ENCODE measurements around the gene LHFPL4. TPM values are rescaled to one million over a fixed set of nuclear protein-coding genes. Genes with fewer than 3 reads are reported as not detected.

Gene LHFPL4
- total RNA-seq, 2 donors from 2014 or later = not detected

GRCh38 chr3:9552252-9552999 is 1.2 kb downstream of the LHFPL4 start:
- Histone ChIP-seq H3K9me3 (no peaks in the 10 kb centered on the region), H3K36me3 (no peaks in the 10 kb centered on the region), H3K4me3 (no peak overlapping the region), H3K27ac (no peak overlapping the region), H3K27me3 (replicated peaks; ENCODE audit: insufficient read depth) (no peaks in the 10 kb centered on the region), H3K4me1 (ENCODE audit: control insufficient read depth in 1 of 2, low read depth in 2 of 2) (no peaks in the 10 kb centered on the region)
- no peak for TF ChIP-seq CTCF (IDR thresholded peaks at IDR 0.05)
- ATAC-seq (ENCODE audit: insufficient number of reproducible peaks, low FRiP score, low read depth) = no peak
- no peak for DNase-seq (ENCODE audit: low spot score)

GRCh38 chr3:9550999-9551398 is 2.6 kb downstream of the LHFPL4 start:
- no peaks in the 10 kb centered on the region for H3K36me3 ChIP-seq
- ATAC-seq (ENCODE audit: insufficient number of reproducible peaks, low FRiP score, low read depth) (no peak), DNase-seq (ENCODE audit: low spot score) (no peak)
- H3K4me3 ChIP-seq = no peak overlapping the region
- H3K9me3 ChIP-seq = no peaks in the 10 kb centered on the region
- no peak for TF ChIP-seq CTCF (IDR thresholded peaks at IDR 0.05)
- H3K27me3 ChIP-seq (replicated peaks; ENCODE audit: insufficient read depth) = no peaks in the 10 kb centered on the region
- no peak overlapping the region for H3K27ac ChIP-seq
- H3K4me1 ChIP-seq (ENCODE audit: control insufficient read depth in 1 of 2, low read depth in 2 of 2) = no peaks in the 10 kb centered on the region

- no peaks in the 10 kb centered on the region for H3K27me3 ChIP-seq (replicated peaks; ENCODE audit: insufficient read depth)
Observed at GRCh38 chr3:9549600-9549999, 4.0 kb downstream of the LHFPL4 start.

GRCh38 chr3:9548991-9549390 is 4.6 kb downstream of the LHFPL4 start:
- no peak overlapping the region for H3K4me3 ChIP-seq
- no peak overlapping the region for H3K27ac ChIP-seq
- ATAC-seq (ENCODE audit: insufficient number of reproducible peaks, low FRiP score, low read depth) = no peak
- no peaks in the 10 kb centered on the region for H3K36me3 ChIP-seq
- TF ChIP-seq CTCF (IDR thresholded peaks at IDR 0.05) = no peak
- H3K4me1 ChIP-seq (ENCODE audit: control insufficient read depth in 1 of 2, low read depth in 2 of 2) = no peaks in the 10 kb centered on the region
- DNase-seq (ENCODE audit: low spot score) = no peak
- H3K9me3 ChIP-seq = no peaks in the 10 kb centered on the region
- H3K27me3 ChIP-seq (replicated peaks; ENCODE audit: insufficient read depth) = no peaks in the 10 kb centered on the region

More at GRCh38 chr3:9549600-9549999, 4.0 kb downstream of the LHFPL4 start:
- DNase-seq (ENCODE audit: low spot score) = no peak
- Histone ChIP-seq H3K4me3 (no peak overlapping the region), H3K4me1 (ENCODE audit: control insufficient read depth in 1 of 2, low read depth in 2 of 2) (no peaks in the 10 kb centered on the region), H3K9me3 (no peaks in the 10 kb centered on the region), H3K27ac (no peak overlapping the region), H3K36me3 (no peaks in the 10 kb centered on the region)
- no peak for TF ChIP-seq CTCF (IDR thresholded peaks at IDR 0.05)
- ATAC-seq (ENCODE audit: insufficient number of reproducible peaks, low FRiP score, low read depth) = no peak

GRCh38 chr3:9542182-9542581 is 11.4 kb downstream of the LHFPL4 start:
- DNase-seq (ENCODE audit: low spot score) (no peak), ATAC-seq (ENCODE audit: insufficient number of reproducible peaks, low FRiP score, low read depth) (no peak)
- Histone ChIP-seq H3K4me1 (ENCODE audit: control insufficient read depth in 1 of 2, low read depth in 2 of 2) (no peaks in the 10 kb centered on the region), H3K27me3 (replicated peaks; ENCODE audit: insufficient read depth) (no peaks in the 10 kb centered on the region), H3K27ac (no peak overlapping the region), H3K9me3 (no peaks in the 10 kb centered on the region), H3K36me3 (no peaks in the 10 kb centered on the region), H3K4me3 (no peak overlapping the region)
- no peak for TF ChIP-seq CTCF (IDR thresholded peaks at IDR 0.05)
